Neural progenitor cell (in vitro differentiated cells): ENCODE results near the gene TEX13D. TPM values are rescaled to one million over a fixed set of nuclear protein-coding genes. Genes with fewer than 3 reads are reported as not detected.

Experiments
- DNase-seq: peaks from one replicate; pipeline ENCODE4 v3.0.0-alpha.2; 2016; ENCODE audit warnings: low spot score
- H2AFZ ChIP-seq: fragments of 200-600 bp; sonication (generic); replicated peaks from 2 replicates; pipeline ENCODE4 v1.6.1; 2016; ENCODE audit warnings: antibody characterized with exemption
- H3F3A ChIP-seq: fragments of 200-600 bp; sonication (generic); 2 replicates; pipeline ENCODE4 v1.6.1; 2016; ENCODE audit warnings: antibody characterized with exemption, low read depth
- H3K27ac ChIP-seq: fragments of 200-600 bp; sonication (generic); 2 replicates; pipeline ENCODE4 v1.5.1; 2016; ENCODE audit warnings: mild to moderate bottlenecking
- H3K27me3 ChIP-seq: fragments of 200-600 bp; sonication (generic); 2 replicates; pipeline ENCODE4 v1.6.1; 2016; ENCODE audit warnings: mild to moderate bottlenecking, moderate library complexity
- H3K36me3 ChIP-seq: fragments of 200-600 bp; sonication (generic); 2 replicates; pipeline ENCODE4 v1.5.1; 2016
- H3K4me1 ChIP-seq: fragments of 200-600 bp; sonication (generic); 2 replicates; pipeline ENCODE4 v1.6.1; 2016; ENCODE audit warnings: mixed run types
- H3K4me2 ChIP-seq: fragments of 200-600 bp; sonication (generic); 2 replicates; pipeline ENCODE4 v1.6.1; 2016
- H3K4me3 ChIP-seq: fragments of 200-600 bp; sonication (generic); 2 replicates; pipeline ENCODE4 v1.5.1; 2016
- H3K79me2 ChIP-seq: fragments of 200-600 bp; sonication (generic); 2 replicates; pipeline ENCODE4 v1.6.1; 2016; ENCODE audit warnings: low read depth
- H3K9ac ChIP-seq: fragments of 200-600 bp; sonication (generic); 2 replicates; pipeline ENCODE4 v1.6.1; 2016
- H3K9me3 ChIP-seq: fragments of 200-600 bp; sonication (generic); 2 replicates; pipeline ENCODE4 v1.5.1; 2016; ENCODE audit warnings: low read depth
- H4K20me1 ChIP-seq: fragments of 200-600 bp; sonication (generic); 2 replicates; pipeline ENCODE4 v1.6.1; 2016; ENCODE audit warnings: low read depth
- H3K27ac Mint-ChIP-seq: 3 replicates; pipeline ENCODE4 v1.8.0; 2021; ENCODE audit warnings: mixed read lengths
- H3K27me3 Mint-ChIP-seq: 2 replicates; pipeline ENCODE4 v1.8.0; 2022; ENCODE audit warnings: low read depth, mild to moderate bottlenecking, inconsistent platforms, moderate library complexity, mixed read lengths; ENCODE audit not compliant: insufficient read depth
- H3K36me3 Mint-ChIP-seq: 3 replicates; pipeline ENCODE4 v1.8.0; 2021; ENCODE audit warnings: mixed read lengths
- H3K4me1 Mint-ChIP-seq: 3 replicates; pipeline ENCODE4 v1.8.0; 2021; ENCODE audit warnings: mixed read lengths
- H3K4me3 Mint-ChIP-seq: 3 replicates; pipeline ENCODE4 v1.8.0; 2021; ENCODE audit warnings: mild to moderate bottlenecking, moderate library complexity, mixed read lengths
- H3K9me3 Mint-ChIP-seq: 3 replicates; pipeline ENCODE4 v1.8.0; 2020; ENCODE audit warnings: mixed read lengths
- EZH2 ChIP-seq: fragments of 200-600 bp; sonication (generic); IDR thresholded peaks from 2 replicates; pipeline ENCODE4 v1.6.1; 2017; ENCODE audit warnings: antibody characterized with exemption, mild to moderate bottlenecking, moderate library complexity
- EZH2phosphoT487 ChIP-seq: fragments of 200-600 bp; sonication (generic); IDR thresholded peaks from 2 replicates; pipeline ENCODE4 v1.6.1; 2017; ENCODE audit warnings: antibody characterized with exemption
- total RNA-seq: library from RNA; depleted of rRNA; stranded (reverse); fragments of >200 nt; gene quantifications from 2 replicates; pipeline ENCODE4 v1.2.3, GENCODE V29; 2015; ENCODE audit warnings: low replicate concordance
- TF ChIP-seq, protein P1 (sequence below): fragments of 200-600 bp; sonication (generic); IDR thresholded peaks from 2 replicates; pipeline ENCODE4 v1.5.1; 2017; ENCODE audit warnings: antibody characterized with exemption, mild to moderate bottlenecking

TEX13D gene
- total RNA-seq, 1 donor from 2014 or later = not detected

DNA sequence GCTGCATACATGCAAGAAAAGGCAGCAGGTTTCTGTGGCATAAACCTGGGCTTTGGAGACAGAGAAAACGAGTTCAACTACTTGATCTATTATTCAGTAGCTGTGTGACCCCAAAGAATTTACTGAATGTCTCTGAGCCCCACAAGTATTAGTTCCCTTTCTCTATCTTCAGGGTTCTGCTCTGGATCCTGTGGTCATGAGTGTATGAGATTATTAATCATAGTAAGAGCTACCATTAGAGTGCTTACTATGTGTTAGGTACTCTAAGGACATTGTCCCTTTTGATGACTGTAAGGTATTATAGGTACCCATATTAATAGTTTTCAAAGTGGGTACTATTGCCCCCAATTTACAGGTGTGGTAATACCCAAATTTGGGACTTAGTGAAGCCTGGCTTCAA, 5.5 kb downstream of the TEX13D start:
- H3K27me3 Mint-ChIP-seq = no peaks in the 10 kb centered on the region

DNA sequence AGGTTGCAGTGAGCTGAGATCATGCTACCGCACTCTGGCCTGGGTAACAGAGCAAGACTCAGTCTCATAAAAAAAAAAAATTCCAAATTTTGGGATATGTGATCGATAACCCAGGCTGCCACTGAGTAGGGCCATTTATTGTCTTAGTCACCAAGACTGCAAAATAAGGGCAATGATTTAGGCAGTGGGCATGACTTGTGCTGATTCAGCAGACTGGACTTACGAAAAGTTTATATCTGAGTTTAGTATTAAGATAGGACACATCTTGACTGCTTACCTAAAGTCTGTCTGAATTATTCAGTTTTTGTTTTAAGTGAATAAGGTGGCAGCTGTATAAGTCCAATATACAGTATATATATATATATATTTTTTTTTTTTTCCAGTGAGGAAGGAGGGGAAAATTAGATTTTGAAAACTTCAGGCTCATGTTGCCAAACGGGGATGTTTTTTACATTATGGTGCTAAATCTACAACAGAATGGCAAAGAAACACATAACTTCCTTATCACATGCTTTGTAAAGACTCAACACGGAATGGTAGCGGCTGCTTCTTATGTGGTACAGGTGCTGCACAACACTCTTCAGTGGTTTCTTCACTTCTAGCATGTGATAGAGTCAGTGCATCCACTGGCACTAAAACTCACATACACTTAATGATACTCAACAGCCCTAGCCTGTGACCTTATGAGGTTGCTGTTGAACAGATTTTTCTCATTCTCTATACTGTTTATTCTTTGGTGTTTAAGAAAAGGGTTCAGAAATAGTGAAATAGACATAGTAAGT, 6.5 kb downstream of the TEX13D start:
- Histone ChIP-seq H3K4me1 (no peaks in the 10 kb centered on the region), H3K9me3 (no peaks in the 10 kb centered on the region), H4K20me1 (no peaks in the 10 kb centered on the region), H3K36me3 (no peaks in the 10 kb centered on the region), H3K4me2 (no peak overlapping the region), H3K27ac (no peak overlapping the region), H3F3A (no peaks in the 10 kb centered on the region), H3K9ac (no peak overlapping the region), H3K27me3 (no peaks in the 10 kb centered on the region), H3K79me2 (no peaks in the 10 kb centered on the region), H3K4me3 (no peak overlapping the region), H2AFZ (no peak overlapping the region)
- Mint-ChIP-seq H3K27me3 (no peaks in the 10 kb centered on the region), H3K9me3 (no peaks in the 10 kb centered on the region), H3K36me3 (no peaks in the 10 kb centered on the region), H3K27ac (no peak overlapping the region), H3K4me1 (no peaks in the 10 kb centered on the region), H3K4me3 (no peak overlapping the region)
- no peak for DNase-seq
- TF ChIP-seq EZH2phosphoT487 (no peak), EZH2 (no peak)
- TF ChIP-seq, protein P1, sequence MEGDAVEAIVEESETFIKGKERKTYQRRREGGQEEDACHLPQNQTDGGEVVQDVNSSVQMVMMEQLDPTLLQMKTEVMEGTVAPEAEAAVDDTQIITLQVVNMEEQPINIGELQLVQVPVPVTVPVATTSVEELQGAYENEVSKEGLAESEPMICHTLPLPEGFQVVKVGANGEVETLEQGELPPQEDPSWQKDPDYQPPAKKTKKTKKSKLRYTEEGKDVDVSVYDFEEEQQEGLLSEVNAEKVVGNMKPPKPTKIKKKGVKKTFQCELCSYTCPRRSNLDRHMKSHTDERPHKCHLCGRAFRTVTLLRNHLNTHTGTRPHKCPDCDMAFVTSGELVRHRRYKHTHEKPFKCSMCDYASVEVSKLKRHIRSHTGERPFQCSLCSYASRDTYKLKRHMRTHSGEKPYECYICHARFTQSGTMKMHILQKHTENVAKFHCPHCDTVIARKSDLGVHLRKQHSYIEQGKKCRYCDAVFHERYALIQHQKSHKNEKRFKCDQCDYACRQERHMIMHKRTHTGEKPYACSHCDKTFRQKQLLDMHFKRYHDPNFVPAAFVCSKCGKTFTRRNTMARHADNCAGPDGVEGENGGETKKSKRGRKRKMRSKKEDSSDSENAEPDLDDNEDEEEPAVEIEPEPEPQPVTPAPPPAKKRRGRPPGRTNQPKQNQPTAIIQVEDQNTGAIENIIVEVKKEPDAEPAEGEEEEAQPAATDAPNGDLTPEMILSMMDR = no peak

More for the DNA sequence above, 5.5 kb downstream of the TEX13D start:
- H3K4me2 ChIP-seq = no peak overlapping the region
- no peaks in the 10 kb centered on the region for H3K9me3 Mint-ChIP-seq
- no peaks in the 10 kb centered on the region for H3K4me1 ChIP-seq
- H3F3A ChIP-seq = no peaks in the 10 kb centered on the region
- no peaks in the 10 kb centered on the region for H3K27me3 ChIP-seq
- DNase-seq = no peak
- no peaks in the 10 kb centered on the region for H3K36me3 Mint-ChIP-seq
- no peaks in the 10 kb centered on the region for H3K9me3 ChIP-seq
- no peak overlapping the region for H3K27ac Mint-ChIP-seq
- H3K9ac ChIP-seq = no peak overlapping the region
- H2AFZ ChIP-seq = no peak overlapping the region
- no peaks in the 10 kb centered on the region for H3K36me3 ChIP-seq
- TF ChIP-seq EZH2 = no peak
- TF ChIP-seq, protein P1 = no peak
- no peak for TF ChIP-seq EZH2phosphoT487
- no peak overlapping the region for H3K4me3 Mint-ChIP-seq
- no peaks in the 10 kb centered on the region for H3K4me1 Mint-ChIP-seq
- H4K20me1 ChIP-seq = no peaks in the 10 kb centered on the region
- H3K4me3 ChIP-seq = no peak overlapping the region
- H3K27ac ChIP-seq = no peak overlapping the region
- no peaks in the 10 kb centered on the region for H3K79me2 ChIP-seq

DNA sequence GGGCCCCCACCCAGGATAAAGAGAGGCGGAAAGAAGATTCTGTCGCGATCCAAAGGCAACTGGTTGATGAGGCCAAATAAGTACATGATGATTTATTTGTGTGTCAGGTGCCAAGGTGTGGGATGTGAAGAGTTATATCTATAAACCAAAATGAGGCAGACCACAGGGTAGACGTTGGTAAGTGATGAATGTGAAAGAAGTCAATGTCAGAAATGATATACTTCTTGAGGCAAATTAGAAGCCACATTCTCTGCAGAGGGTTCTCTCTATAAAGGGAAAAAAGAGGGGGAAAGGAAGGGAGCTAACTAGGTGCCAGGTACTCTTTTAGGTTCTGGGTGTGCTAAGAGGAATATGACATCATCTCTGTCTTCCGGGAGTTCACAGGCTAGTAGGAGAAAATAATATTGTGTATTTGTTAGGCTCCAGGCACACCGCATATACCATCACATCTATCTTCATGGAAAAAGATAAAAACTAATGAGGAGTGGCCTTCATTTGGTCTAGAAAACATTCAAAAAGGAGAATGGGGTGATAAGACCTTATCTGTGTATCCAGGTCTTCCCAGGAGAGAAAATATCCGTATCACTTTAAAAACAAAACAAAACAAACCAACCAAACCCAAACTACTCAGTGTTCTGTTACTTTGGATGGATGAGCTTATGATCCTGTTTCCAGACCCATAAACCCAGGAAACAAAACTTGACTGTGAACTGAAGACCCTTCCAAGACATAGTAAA, 9.1 kb downstream of the TEX13D start:
- no peak overlapping the region for H2AFZ ChIP-seq
- no peaks in the 10 kb centered on the region for H4K20me1 ChIP-seq
- no peaks in the 10 kb centered on the region for H3K36me3 ChIP-seq
- Mint-ChIP-seq H3K27me3 (no peaks in the 10 kb centered on the region), H3K27ac (no peak overlapping the region), H3K4me3 (no peak overlapping the region), H3K4me1 (no peaks in the 10 kb centered on the region), H3K9me3 (no peaks in the 10 kb centered on the region), H3K36me3 (no peaks in the 10 kb centered on the region)
- no peak overlapping the region for H3K4me2 ChIP-seq
- H3K27me3 ChIP-seq = no peaks in the 10 kb centered on the region
- TF ChIP-seq, protein P1 = no peak
- TF ChIP-seq EZH2 (no peak), EZH2phosphoT487 (no peak)
- no peak overlapping the region for H3K9ac ChIP-seq
- H3K9me3 ChIP-seq = no peaks in the 10 kb centered on the region
- no peaks in the 10 kb centered on the region for H3F3A ChIP-seq
- H3K4me1 ChIP-seq = no peaks in the 10 kb centered on the region
- DNase-seq = no peak
- H3K4me3 ChIP-seq = no peak overlapping the region
- H3K79me2 ChIP-seq = no peaks in the 10 kb centered on the region
- no peak overlapping the region for H3K27ac ChIP-seq
